HG03575 (cell line): ENCODE results near the gene SCN2A.

Experiments used
- ATAC-seq: cut with Tn5 transposase; IDR thresholded peaks from one replicate; pipeline ENCODE4 v1.9.1; 2021; ENCODE audit not compliant: unreplicated experiment, insufficient number of reproducible peaks, low FRiP score; ENCODE audit errors: extremely low read depth

Gene SCN2A

GRCh38 chr2:165239230-165239629, at the start of gene SCN2A:
SCN2A (plus strand) TSS chr2:165239414; CDS start chr2:165295824, 56,410 bp downstream.
- ATAC-seq = no peak

- no peak for ATAC-seq
Observed at GRCh38 chr2:165191096-165191728, 48.0 kb upstream of the SCN2A start.

DNA sequence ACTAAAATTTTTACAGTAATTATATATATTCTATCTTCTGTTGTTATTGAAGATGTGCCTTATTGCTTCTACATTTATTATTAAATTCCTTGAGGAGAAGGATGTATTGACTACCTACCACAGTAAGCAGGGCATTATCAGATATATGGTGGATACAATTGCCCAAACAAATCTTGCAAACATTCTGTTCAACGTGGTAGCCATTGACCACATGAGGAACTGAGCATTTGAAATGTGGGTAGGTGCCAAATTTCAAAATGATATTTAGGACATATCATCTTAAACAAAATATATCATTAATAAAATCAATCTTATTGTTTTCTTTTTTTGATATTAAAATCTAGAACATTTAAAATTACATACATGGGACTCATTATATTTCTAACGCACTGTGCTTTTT, 46.5 kb upstream of the SCN2A start:
- no peak for ATAC-seq

DNA sequence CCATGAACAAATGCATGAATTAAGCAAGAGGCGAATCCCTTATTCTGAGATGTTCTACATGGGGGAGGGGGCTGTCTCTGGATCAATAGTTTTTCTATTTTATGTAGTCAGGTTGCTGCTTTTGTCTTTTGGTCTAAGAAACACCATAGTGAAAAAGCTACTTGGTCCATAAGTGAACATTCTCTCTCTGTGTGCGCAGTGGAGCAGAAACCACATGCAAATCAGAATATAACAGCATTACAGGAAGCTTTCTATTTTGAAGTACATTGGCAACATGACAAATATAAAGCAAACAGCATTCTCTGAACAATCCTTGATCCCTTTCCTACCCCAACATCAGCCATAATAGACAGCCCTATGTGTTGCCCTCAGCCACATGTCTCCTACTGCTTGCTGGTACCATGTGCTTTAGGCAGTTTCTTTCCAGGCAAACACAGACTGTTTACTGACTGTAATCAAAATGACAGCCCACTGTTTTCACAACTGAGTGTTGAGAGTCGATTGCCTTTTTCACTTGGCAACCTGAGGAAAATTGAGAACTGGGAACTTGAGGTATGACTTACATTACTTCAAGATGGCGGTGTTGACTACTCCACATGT, 45.9 kb upstream of the SCN2A start:
- peak; percentile 97 for ATAC-seq

- ATAC-seq = no peak
Observed at GRCh38 chr2:165196411-165196810, 42.8 kb upstream of the SCN2A start.

DNA sequence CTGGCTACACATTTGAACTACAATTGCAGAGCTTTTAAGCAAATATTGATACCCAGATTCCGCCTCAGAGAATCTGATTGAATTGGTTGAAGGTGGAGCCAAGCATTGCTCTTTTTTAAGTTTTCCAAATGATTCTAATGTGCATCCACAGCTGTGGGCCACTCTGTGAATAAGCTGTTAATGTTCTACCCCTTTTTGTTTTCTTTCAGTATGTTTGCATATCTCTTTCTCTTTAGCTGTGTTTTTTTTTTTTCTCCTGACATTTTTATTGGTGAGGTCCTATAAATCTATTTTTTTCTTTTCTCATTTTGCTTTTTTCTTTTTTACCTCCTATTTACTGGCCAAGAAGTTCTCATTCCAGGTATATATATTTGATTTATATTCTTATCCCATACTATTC, 41.9 kb upstream of the SCN2A start:
- no peak for ATAC-seq

DNA sequence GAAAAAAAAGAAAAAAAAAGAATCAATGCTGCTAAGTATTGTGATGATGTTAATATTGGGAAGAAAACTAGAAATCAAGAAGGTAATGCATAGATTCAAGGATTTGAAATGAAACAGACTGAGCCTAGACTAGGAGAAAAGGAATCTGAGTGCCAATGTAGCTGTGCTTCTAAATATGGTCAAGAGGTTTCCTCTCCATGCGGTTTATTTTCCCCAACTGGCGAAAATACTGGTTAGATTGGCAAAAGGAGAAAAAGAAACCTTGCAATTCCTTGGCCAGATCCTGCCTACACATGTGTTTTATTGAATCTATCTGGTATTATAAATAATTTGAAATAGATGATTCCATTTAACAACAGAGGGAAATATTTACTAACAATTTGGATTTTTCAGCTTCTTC, 41.0 kb upstream of the SCN2A start:
- ATAC-seq = no peak

- ATAC-seq = no peak
Observed at GRCh38 chr2:165202239-165202638, 37.0 kb upstream of the SCN2A start.

DNA sequence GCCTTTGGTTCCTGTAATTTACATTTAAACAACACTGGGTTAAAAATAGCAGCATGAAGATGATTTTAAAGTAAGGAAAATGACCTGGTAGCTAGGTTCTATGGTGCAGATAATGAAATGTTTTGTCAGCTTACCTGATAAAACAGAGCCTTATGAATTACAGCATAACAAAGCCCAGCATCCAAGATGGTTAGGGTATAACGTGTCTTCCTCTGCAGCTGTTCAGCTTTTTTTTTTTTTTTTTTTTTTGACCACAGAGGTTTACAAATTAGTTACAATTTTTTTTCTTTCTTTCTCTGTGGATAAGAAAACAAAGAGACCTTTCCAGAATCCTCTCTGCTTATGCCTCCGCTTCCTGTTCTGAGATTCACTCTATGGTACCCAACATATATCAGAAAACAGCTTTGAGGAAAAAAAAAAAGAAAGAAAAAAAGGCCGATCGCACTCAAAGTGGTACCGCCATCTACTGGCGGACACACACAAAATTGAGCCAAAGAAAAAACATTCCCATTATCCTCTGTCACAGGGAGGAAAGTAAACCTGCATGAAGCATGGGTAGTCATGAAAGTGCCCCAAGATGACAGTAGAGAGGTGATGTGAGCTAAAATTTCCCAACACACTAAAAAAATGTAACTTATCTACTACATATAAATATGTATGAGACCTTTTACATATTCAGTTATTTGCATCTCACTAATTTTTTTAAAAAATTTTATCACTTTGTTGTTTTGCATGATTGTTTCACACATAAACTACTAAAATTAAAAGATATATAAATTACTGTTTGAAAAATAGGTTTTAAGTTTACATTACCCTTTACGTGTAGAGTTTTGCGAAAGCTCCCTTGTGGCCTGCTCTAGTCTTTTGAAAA, 35.3 kb upstream of the SCN2A start, which contains the start of gene SCN3A:
Gene SCN3A, minus strand, starts transcription at position 362 of the 871 bp plus-strand sequence. CDS start 27,656 bp downstream, outside the sequence.
- ATAC-seq = peak; percentile 50

- no peak for ATAC-seq
Observed at GRCh38 chr2:165205865-165206264, 33.3 kb upstream of the SCN2A start.

GRCh38 chr2:165208094-165208493, 31.1 kb upstream of the SCN2A start:
- ATAC-seq = no peak

DNA sequence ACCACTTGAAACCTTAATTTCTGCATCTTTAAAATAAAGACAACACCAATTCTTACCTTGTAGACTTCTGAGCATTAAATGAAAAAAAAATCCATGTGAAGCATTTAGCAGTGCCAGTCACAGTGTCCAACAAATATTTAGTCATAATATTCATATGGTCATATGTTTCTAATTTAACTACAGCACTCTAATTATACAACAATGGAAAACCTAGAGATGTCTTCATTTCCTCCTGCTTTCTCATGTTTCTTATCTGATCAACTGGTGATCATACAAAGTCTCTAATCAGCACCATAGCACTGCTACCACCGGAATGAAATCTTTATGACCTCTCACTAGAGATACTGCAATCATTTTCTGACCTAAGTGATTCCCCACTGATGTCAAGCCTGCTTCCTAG, 25.1 kb upstream of the SCN2A start:
- ATAC-seq = no peak

DNA sequence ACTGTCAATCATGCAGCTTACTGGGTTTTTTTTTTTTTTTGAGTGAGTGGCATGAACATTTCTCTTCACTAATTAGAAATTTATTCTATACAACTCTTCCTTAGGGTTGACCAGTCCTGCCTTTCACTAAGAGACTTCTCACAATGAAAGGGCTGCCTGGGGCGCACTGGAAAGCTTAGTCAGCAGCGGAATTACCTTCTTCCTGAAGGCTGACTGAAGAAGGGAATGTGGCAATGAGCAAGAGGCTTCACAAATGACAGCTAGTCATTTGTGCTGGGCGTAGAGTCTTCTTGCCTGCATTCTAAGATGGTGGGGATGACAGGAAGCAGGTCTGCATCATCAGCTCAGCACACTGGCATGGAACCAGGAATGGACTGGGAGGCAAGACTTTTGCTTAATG, 19.7 kb upstream of the SCN2A start:
- ATAC-seq = no peak

DNA sequence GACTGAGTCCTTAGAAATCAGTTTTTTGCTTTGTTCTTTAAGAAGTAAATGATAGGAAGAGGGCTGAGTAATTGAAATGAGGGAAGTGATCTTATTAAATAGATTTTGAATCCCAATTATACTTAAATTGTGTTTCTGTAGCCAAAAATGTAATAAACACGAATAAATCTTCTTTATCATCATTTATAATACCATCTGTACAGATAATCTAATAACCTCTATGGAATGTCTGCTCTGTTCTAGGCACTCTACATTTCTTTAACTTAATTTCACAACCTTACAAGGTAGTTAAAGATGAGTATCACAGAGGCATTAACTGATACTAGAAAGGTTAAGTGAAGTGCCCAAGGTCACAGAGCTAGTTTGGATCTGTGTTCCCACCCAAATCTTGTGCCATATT, 14.3 kb upstream of the SCN2A start:
- ATAC-seq = no peak

- no peak for ATAC-seq
Observed at GRCh38 chr2:165227571-165227970, 11.6 kb upstream of the SCN2A start.

DNA sequence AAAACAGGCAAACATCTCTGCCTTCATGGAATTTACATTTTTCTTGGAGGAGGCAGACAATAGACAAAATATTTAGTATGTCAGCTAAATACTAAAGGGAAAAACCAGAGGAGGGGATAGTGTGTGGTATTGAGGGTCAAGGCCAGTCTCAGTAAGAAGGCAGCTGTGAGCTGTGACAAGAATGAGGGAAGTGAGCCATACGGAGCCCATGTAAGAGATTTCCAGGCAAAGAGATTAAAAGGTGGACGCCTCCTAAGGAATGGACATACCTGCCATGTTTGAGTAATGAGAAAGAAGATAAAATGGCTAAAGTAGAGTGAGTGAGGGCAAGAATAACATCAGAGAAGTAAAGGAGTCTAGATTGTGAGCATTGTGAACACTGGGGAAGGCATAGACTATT, 2.2 kb upstream of the SCN2A start:
- no peak for ATAC-seq

DNA sequence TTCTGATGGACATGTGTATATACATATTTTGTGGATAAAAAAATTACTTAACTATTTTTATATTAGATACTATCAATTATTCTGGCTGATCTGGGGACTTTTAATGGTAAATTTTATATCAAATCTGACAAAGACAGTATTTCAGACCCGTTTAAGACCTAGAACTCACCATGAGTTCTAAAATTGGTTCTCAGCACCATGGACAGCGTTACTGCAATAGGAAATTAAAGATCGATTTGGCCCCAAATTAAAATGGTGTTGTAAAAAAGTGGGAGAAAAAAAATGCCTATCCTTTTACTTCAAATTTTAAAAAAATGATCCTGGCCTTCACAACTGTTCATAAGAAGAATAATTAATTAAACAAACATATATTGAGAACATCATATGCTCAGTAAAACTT, 919 bp upstream of the SCN2A start:
- ATAC-seq = no peak

GRCh38 chr2:165239856-165240515, 772 bp downstream of the SCN2A start:
- ATAC-seq = no peak

GRCh38 chr2:165240916-165241315, 1.7 kb downstream of the SCN2A start:
- ATAC-seq = no peak
